Activated naive CD4-positive, alpha-beta T cell treated with anti-CD3 and anti-CD28 coated beads, Interleukin-2, amount 10 ng/mL, durations not matched to agents 7 days and 5 days (primary cell): Measurements from ENCODE around the gene DDI1.

Experiments
- CTCF ChIA-PET: fragments of 350-600 bp; sonication (Branson Sonifier 250); formaldehyde crosslinking; loops from one replicate; lab custom pipeline; 2021; ENCODE audit warnings: antibody characterized with exemption; lab: Charles Lee
- DNase-seq: peaks from one replicate; pipeline ENCODE4 v3.0.0-alpha.2; 2020
- H3K27ac Mint-ChIP-seq: one replicate; pipeline ENCODE4 v1.8.0; 2021; ENCODE audit warnings: mild to moderate bottlenecking, moderate library complexity, mixed read lengths
- H3K27me3 Mint-ChIP-seq: one replicate; pipeline ENCODE4 v1.8.0; 2021; ENCODE audit warnings: mild to moderate bottlenecking, mixed read lengths
- H3K36me3 Mint-ChIP-seq: one replicate; pipeline ENCODE4 v1.8.0; 2021; ENCODE audit warnings: mixed read lengths
- H3K4me1 Mint-ChIP-seq: one replicate; pipeline ENCODE4 v1.8.0; 2021; ENCODE audit warnings: mixed read lengths
- H3K4me3 Mint-ChIP-seq: one replicate; pipeline ENCODE4 v1.8.0; 2021; ENCODE audit warnings: mild to moderate bottlenecking, moderate library complexity, mixed read lengths
- H3K9me3 Mint-ChIP-seq: one replicate; pipeline ENCODE4 v1.8.0; 2021; ENCODE audit warnings: mixed read lengths

The DDI1 gene

DNA sequence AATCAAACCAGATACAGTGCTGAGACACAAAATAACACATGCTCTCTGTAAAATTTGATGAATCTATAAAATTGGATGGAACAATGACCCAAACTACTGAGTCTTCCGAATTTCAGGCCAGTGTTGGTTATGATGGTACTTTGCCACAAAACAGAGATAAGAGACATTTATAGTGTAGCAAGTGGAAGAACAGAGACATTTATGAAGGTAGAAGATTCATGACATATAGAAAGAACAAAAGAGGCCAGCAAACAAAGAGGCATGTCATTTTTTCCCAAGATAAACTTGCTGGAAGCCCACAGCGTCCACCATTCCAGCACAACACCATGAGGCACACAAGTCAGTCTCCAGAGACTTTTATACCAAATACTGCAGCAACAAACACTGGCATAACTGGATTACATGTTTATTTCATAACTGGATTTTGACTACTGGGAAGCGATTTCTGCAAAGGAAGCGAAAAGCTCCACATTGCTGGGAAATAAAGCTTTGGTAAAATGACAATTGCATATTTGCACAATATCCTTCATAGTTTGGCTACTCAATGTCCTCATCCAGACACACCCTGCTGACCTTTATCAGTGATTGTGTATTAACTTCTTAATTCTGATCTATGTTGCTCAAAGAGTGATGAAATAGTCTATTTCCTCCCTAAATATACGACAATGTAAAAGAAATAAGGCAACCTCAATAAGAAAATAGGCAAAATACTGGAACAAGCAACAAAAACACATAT is 17.5 kb downstream of the DDI1 start:
- no peak for DNase-seq
- CTCF ChIA-PET = no interaction called here
- H3K4me3 Mint-ChIP-seq = no peak overlapping the region
- no peak overlapping the region for H3K27ac Mint-ChIP-seq
- no peaks in the 10 kb centered on the region for H3K27me3 Mint-ChIP-seq
- H3K4me1 Mint-ChIP-seq = no peaks in the 10 kb centered on the region
- H3K9me3 Mint-ChIP-seq = no peaks in the 10 kb centered on the region
- H3K36me3 Mint-ChIP-seq = no peaks in the 10 kb centered on the region

DNA sequence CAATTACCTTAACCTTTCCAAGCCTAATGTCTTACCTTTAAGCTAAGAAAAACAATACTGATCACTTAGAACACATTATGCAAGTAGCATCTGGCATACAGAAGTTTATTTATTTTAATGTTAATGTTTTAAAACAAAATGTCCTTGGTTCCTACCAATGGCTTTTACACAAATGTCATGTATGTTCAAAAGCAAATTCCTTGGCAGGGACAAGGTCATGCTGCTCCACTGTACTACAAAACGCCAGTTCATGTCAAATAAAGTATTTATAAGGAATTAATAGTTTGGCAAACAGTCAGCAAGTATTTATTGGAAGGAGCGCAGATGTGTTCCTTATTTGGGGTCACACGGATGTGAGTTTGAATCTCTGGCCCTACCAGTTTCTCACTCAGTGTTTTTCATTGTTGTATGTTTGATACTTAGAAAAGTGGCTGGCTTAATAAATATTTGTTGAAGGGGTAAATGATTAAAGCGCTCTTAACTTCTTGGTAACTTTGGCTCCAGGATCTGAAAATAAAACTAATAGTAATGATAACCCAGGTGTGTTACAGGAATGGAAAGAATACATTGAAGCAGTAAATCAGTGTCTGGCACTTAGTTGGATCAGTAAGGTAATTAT is 18.6 kb downstream of the DDI1 start:
- H3K27ac Mint-ChIP-seq = no peak overlapping the region
- no peaks in the 10 kb centered on the region for H3K9me3 Mint-ChIP-seq

DNA sequence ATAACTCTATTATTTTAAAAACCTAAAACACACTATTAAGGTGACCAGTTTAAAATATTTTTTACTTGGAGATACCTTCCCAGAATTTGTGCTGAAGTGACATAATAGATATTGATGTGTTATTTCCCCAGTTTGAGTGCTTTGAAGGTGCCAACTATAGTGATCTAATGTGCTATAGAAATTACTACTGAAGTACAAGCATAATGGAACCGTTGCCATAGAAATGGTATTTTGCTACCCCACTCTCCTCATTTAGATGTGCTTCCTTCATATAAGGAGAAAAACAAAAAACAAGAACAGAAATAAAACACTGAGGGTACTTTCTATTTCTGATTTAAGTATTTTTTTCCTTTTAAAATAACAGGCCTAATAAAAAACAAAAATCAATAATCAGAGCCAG is 19.2 kb downstream of the DDI1 start:
- Mint-ChIP-seq H3K27me3 (no peaks in the 10 kb centered on the region), H3K36me3 (no peaks in the 10 kb centered on the region), H3K27ac (no peak overlapping the region), H3K9me3 (no peaks in the 10 kb centered on the region), H3K4me3 (no peak overlapping the region), H3K4me1 (no peaks in the 10 kb centered on the region)
- CTCF ChIA-PET = no interaction called here
- DNase-seq = no peak

More for the DNA sequence above, 18.6 kb downstream of the DDI1 start:
- no peak overlapping the region for H3K4me3 Mint-ChIP-seq
- no peaks in the 10 kb centered on the region for H3K36me3 Mint-ChIP-seq
- DNase-seq = no peak
- CTCF ChIA-PET = no interaction called here
- H3K27me3 Mint-ChIP-seq = no peaks in the 10 kb centered on the region
- no peaks in the 10 kb centered on the region for H3K4me1 Mint-ChIP-seq

DNA sequence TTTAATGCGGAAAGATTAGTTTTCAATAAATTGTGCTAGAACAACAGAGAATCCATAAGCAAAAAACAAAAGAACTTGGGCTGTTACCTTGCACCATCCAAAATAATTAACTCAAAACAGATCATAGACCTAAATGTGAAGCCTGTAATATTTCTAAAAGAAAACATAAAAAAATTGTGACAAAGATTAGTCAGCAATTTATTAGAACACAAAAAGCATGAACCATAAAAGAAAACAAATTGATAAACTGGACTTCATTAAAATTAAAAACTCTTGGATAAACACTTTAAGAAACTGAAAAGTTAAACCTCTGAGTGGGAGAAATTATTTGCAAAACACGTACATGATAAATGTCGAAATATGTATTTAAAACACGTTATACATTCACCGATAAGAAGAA is 21.5 kb downstream of the DDI1 start:
- Mint-ChIP-seq H3K27ac (no peak overlapping the region), H3K4me1 (no peaks in the 10 kb centered on the region), H3K27me3 (no peaks in the 10 kb centered on the region), H3K9me3 (no peaks in the 10 kb centered on the region), H3K4me3 (no peak overlapping the region), H3K36me3 (no peaks in the 10 kb centered on the region)
- CTCF ChIA-PET = no interaction called here
- no peak for DNase-seq

DNA sequence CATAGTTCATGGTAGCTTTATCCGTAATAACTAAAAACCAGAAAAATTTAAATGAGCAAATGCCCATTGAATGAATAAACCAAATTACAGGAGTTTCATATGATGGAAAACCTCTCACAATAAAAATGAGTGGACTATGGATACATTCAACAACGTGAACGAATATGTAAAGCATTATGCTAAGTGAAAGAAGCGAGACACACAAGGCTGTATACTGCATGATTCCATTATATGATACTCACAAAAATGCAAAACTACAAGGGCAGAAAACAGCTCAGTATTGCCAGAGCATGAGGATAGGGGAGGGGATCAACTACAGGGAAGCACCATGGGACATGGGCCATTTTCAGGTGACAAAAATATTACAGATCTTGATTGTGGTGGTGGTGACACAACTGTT is 22.2 kb downstream of the DDI1 start:
- no peaks in the 10 kb centered on the region for H3K4me1 Mint-ChIP-seq
- no peak overlapping the region for H3K4me3 Mint-ChIP-seq
- no peak overlapping the region for H3K27ac Mint-ChIP-seq
- H3K9me3 Mint-ChIP-seq = no peaks in the 10 kb centered on the region
- no peak for DNase-seq
- CTCF ChIA-PET = no interaction called here
- no peaks in the 10 kb centered on the region for H3K27me3 Mint-ChIP-seq
- H3K36me3 Mint-ChIP-seq = no peaks in the 10 kb centered on the region

DNA sequence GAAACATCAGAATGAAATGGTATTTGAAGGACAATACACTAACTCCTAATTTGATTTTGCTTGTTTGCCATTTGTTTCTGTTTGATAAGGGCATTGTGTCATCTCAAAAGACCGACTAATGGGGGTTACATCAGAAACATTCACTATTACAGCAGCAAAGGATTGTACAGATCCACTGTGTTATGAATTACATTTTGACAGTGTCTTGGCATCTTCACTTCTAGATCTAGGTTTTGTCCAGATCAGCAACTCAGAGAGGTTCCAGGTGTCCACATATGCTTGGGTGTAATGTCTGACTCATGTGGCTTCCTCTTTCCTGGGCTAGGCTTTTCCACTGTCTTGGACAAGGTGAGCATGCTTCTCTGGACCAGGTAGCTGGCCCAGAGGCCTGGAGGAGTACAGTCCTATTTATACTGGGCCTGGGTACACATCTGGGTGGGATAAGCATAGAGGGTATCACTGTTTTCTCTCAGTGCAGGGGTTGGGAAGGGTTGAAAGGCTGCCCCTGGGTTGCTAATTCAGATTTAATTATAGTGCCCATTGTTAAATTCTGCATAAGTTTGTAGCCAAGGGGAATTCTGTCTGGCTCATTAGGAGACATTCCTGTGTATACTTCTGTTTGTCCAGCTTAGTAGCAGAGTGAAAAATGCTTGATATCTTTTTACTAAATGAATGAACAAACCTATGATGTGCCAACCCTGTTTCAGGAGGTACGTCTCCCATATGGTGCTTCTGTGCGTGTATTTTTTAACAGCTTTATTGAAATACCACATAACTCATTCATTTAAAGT is 23.8 kb downstream of the DDI1 start:
- Mint-ChIP-seq H3K4me1 (no peaks in the 10 kb centered on the region), H3K27ac (no peak overlapping the region)

DNA sequence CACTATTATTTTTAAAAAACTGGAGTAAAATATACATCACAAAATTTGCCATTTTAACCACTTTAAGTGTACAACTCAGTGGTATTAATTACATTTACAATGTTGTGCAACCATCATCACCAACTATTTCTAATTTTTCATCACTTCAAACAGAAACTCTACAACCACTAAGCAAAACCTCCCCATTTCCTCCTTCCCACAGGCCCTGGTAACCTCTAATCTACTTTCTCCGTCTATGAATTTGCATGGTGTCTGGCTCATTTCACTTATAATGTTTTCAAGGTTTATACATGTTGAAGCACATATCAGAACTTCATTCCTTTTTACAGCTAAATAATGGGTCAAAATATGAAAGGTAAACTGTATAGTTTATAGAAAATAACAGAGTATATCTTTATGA is 24.4 kb downstream of the DDI1 start:
- no peaks in the 10 kb centered on the region for H3K27me3 Mint-ChIP-seq
- no peak for DNase-seq
- H3K4me1 Mint-ChIP-seq = no peaks in the 10 kb centered on the region
- CTCF ChIA-PET = no interaction called here
- H3K36me3 Mint-ChIP-seq = no peaks in the 10 kb centered on the region
- H3K4me3 Mint-ChIP-seq = no peak overlapping the region
- no peak overlapping the region for H3K27ac Mint-ChIP-seq
- H3K9me3 Mint-ChIP-seq = no peaks in the 10 kb centered on the region

More for the DNA sequence above, 23.8 kb downstream of the DDI1 start:
- no peak for DNase-seq
- H3K27me3 Mint-ChIP-seq = no peaks in the 10 kb centered on the region
- H3K36me3 Mint-ChIP-seq = no peaks in the 10 kb centered on the region
- CTCF ChIA-PET = no interaction called here
- H3K9me3 Mint-ChIP-seq = no peaks in the 10 kb centered on the region
- H3K4me3 Mint-ChIP-seq = no peak overlapping the region

DNA sequence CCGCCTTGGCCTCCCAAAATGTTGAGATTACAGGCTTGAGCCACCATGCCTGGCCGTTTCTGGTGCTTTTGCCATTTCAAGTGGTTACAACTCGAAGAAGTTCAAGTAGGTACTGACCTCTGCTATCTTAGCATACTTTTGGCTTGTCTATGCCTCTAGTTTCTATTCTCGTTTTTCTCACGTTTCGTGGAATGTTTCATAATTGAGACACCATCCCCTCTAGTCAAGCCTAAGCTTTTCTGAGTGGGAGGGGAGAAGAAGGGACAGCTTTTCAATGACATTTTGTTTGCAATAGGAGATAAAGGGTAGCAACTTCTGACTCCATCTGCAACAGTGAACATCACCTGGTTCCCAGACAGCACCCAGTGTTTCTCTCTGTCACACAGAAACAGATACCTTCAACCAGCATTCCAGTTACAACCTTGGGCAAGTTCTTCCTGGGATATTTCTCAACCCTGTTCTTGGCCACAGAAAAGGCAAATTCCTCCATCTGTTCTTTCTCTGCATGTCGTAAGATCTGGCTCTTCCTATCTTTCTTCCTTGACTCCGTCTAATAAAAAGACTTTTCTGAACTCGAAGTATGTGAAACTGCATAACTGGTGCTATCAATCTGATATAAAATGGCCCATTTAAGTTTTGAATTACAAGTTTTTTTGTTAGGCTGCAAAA is 25.5 kb downstream of the DDI1 start:
- H3K27ac Mint-ChIP-seq = no peak overlapping the region
- CTCF ChIA-PET = no interaction called here
- no peak overlapping the region for H3K4me3 Mint-ChIP-seq
- H3K9me3 Mint-ChIP-seq = no peaks in the 10 kb centered on the region
- DNase-seq = no peak
- H3K36me3 Mint-ChIP-seq = no peaks in the 10 kb centered on the region
- H3K27me3 Mint-ChIP-seq = no peaks in the 10 kb centered on the region
- H3K4me1 Mint-ChIP-seq = no peaks in the 10 kb centered on the region

DNA sequence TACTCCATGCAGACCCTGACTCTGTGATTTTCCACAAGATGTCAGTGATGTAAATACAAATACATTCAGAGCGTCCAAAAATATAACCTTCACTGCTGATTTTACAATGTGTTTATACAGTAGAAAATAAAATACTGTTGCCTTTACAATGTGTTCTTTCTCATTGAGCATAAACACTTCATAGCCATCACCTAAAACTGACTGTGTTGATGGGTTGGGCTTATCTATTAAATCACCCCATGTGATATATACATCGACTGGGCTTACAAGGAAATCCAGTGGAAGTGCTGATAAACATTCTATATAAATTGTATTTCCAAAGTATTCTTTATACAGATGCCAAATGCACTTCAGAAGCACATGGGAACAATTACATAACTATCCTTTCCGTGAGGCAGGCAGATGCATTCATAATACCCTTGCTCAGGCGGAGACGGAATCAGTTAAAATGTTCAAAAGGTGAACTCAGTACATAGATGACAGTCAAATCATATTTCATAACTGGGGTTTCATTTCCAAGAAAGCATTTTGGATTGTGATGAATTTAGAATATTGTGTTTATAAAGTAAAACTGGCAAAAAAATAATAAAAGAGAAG is 27.7 kb downstream of the DDI1 start:
- H3K9me3 Mint-ChIP-seq = no peaks in the 10 kb centered on the region
- CTCF ChIA-PET = no interaction called here
- no peak overlapping the region for H3K27ac Mint-ChIP-seq
- H3K4me1 Mint-ChIP-seq = no peaks in the 10 kb centered on the region
- no peak for DNase-seq
- no peaks in the 10 kb centered on the region for H3K27me3 Mint-ChIP-seq
- H3K36me3 Mint-ChIP-seq = no peaks in the 10 kb centered on the region
- no peak overlapping the region for H3K4me3 Mint-ChIP-seq

DNA sequence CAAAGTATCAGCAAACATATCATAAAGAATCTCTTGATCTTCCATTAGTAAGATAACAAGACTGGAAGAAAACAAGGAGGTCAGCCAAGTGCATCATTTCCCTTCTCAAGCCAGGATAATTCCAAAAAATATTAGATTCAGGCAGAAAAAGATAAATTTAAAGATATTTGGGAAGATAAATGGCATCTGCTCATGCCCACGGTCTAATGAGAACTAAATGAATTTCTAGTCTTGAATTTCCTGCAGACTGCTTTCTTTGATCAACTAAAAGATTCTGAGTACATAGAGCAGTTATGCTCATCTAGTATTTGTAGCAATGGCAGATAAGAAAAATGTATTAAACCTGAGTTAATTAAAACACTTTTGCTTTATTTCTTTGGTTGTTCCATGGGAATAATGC is 31.1 kb downstream of the DDI1 start:
- no peaks in the 10 kb centered on the region for H3K36me3 Mint-ChIP-seq
- no peaks in the 10 kb centered on the region for H3K9me3 Mint-ChIP-seq
- H3K4me3 Mint-ChIP-seq = no peak overlapping the region
- no peak overlapping the region for H3K27ac Mint-ChIP-seq
- H3K27me3 Mint-ChIP-seq = no peaks in the 10 kb centered on the region
- H3K4me1 Mint-ChIP-seq = no peaks in the 10 kb centered on the region
- no peak for DNase-seq
- CTCF ChIA-PET = no interaction called here

DNA sequence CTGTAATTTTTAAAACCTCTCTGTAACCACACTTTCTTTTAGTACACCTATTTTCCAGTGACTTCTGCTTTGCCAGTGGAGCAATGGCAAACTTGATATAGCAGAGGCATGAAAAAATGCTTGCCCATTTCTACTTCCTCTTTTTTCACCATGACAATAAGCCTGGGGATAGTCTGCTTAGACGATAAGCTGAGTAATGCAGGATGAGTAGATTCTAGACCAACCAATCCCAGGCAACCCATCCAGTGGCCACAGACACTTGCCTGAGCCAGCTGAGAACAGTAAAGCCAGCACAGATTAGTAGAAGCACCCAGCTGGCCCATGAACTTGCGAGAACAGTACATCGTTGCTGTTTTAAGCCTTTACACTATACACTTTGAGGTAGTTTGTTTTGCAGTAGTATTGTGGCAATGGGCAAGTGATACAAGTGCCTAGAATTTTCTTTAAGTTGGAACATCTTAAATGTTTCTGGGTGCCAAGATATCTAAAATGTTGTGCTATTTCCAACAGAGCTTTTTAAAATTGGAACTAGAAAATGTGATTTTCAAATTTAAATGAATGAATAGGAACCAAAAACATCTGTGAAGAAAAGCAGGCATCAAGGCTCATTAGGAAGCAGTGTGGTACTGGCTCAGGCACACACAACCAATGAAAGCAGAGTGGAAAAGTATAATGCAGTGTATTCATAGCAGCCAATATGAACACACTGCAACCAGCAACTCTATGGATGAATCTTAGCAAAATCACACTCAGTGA is 37.7 kb downstream of the DDI1 start:
- Mint-ChIP-seq H3K36me3 (no peaks in the 10 kb centered on the region), H3K4me3 (no peak overlapping the region), H3K9me3 (no peaks in the 10 kb centered on the region), H3K27me3 (no peaks in the 10 kb centered on the region), H3K27ac (no peak overlapping the region), H3K4me1 (no peaks in the 10 kb centered on the region)
- CTCF ChIA-PET = no interaction called here
- DNase-seq = no peak

DNA sequence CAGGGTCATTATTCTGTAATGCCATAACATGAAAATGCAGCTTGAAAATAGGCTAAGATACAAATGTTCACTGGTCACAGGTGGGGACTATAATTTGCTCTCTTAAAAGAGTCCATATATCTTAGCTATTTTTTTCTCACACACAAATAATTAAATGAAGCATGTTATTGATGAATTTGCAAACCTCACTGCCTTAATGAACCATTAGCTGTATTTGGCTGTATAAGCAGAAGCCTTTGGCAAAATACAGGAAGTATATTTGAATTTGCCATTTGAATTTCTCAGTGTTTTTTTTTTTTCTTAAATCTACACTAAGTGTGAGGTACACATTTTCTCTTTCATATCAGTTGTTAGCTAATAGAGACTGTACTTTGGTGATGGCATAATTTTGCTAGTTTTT is 38.7 kb downstream of the DDI1 start:
- no peak for DNase-seq
- Mint-ChIP-seq H3K27me3 (no peaks in the 10 kb centered on the region), H3K36me3 (no peaks in the 10 kb centered on the region), H3K27ac (no peak overlapping the region), H3K4me3 (no peak overlapping the region), H3K4me1 (no peaks in the 10 kb centered on the region), H3K9me3 (no peaks in the 10 kb centered on the region)
- CTCF ChIA-PET = no interaction called here

DNA sequence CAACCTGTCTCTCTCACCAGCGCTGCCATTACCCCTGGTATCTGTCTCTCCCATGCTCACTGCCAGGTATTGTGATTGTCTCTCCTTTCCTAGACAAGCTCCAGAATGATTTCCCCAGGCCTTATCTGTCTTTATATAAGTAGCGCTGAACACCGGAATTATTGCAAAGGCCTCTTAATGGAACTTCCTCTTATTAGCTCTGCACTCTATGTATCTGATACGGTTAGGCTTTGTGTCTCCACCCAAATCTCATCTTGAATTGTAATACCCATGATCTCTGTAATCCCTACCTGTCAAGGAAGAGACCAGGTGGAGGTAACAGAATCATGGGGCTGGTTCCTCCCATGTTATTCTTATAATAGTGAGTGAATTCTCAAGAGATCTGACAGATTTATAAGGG is 39.3 kb downstream of the DDI1 start:
- DNase-seq = no peak
- Mint-ChIP-seq H3K36me3 (no peaks in the 10 kb centered on the region), H3K9me3 (no peaks in the 10 kb centered on the region), H3K27me3 (no peaks in the 10 kb centered on the region), H3K4me1 (no peaks in the 10 kb centered on the region), H3K27ac (no peak overlapping the region), H3K4me3 (no peak overlapping the region)
- CTCF ChIA-PET = no interaction called here

DNA sequence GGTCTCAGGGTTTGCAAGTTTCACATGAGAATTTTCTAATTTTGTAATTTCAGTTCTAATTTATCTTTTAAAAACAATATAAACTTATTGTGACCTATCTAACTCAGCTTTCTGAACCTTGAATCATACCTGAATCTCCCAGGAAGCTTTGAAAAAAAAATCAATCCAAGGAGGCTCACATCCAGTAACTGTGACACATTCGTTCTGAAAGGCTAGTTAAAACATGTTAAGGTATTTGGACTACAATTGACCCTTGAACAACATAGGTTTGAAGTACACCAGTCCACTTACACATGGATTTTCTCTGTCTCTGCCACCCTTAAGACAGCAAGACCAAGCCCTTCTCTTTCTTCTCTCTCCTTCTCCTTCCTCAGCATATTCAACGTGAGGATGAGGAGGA is 40.0 kb downstream of the DDI1 start:
- H3K9me3 Mint-ChIP-seq = no peaks in the 10 kb centered on the region
- no peaks in the 10 kb centered on the region for H3K4me1 Mint-ChIP-seq
- CTCF ChIA-PET = no interaction called here
- H3K27me3 Mint-ChIP-seq = no peaks in the 10 kb centered on the region
- H3K4me3 Mint-ChIP-seq = no peak overlapping the region
- H3K36me3 Mint-ChIP-seq = no peaks in the 10 kb centered on the region
- no peak for DNase-seq
- no peak overlapping the region for H3K27ac Mint-ChIP-seq
